Cardiac muscle cell (in vitro differentiated cells and primary cell): ENCODE measurements around the gene ZNF469. TPM values are rescaled to one million over a fixed set of nuclear protein-coding genes. Genes with fewer than 3 reads are reported as not detected.

Experiments
- DNase-seq, 2 donors: peaks; one replicate each; pipeline versions ENCODE4 v3.0.0 to v3.0.0-alpha.2; 2010 to 2017; ENCODE audit warnings: low read depth in 1 of 2, low spot score in 1 of 2
- H3K27ac ChIP-seq: fragments of 200-600 bp; sonication (generic); 2 replicates; pipeline ENCODE4 v1.5.1; 2016
- H3K27me3 ChIP-seq: fragments of 200-600 bp; sonication (generic); 2 replicates; pipeline ENCODE4 v1.6.0; 2016; ENCODE audit warnings: control low read depth
- H3K36me3 ChIP-seq: fragments of 200-600 bp; sonication (generic); 2 replicates; pipeline ENCODE4 v1.5.1; 2016; ENCODE audit warnings: control low read depth
- H3K4me1 ChIP-seq: fragments of 200-600 bp; sonication (generic); 2 replicates; pipeline ENCODE4 v1.8.1; 2017; ENCODE audit warnings: low read depth, mild to moderate bottlenecking, mixed run types
- H3K4me3 ChIP-seq: fragments of 200-600 bp; sonication (generic); 2 replicates; pipeline ENCODE4 v1.5.1; 2016; ENCODE audit warnings: mild to moderate bottlenecking
- H3K9me3 ChIP-seq: fragments of 200-600 bp; sonication (generic); 2 replicates; pipeline ENCODE4 v1.5.1; 2017; ENCODE audit warnings: low read depth, mild to moderate bottlenecking, control low read depth
- polyA plus RNA-seq: library from polyadenylated mRNA; unstranded; fragments of >200 nt; fragmentation: Nextera tagmentation; extraction: Ambion mirVana; gene quantifications from 2 replicates; pipeline ENCODE4 v1.2.1, GENCODE V29; 2016
- total RNA-seq: library from RNA; depleted of rRNA; stranded (reverse); fragments of >200 nt; gene quantifications from 2 replicates; pipeline ENCODE4 v1.2.3, GENCODE V29; 2016
- TF ChIP-seq, protein P1 (sequence below): IDR thresholded peaks from 2 replicates; pipeline ENCODE4 v1.5.1; 2012; ENCODE audit warnings: low read depth, mild to moderate bottlenecking, low read length

ZNF469 gene
- total and polyA plus RNA-seq, 2 experiments from 2014 or later: 0.09 to 0.24 TPM

DNA sequence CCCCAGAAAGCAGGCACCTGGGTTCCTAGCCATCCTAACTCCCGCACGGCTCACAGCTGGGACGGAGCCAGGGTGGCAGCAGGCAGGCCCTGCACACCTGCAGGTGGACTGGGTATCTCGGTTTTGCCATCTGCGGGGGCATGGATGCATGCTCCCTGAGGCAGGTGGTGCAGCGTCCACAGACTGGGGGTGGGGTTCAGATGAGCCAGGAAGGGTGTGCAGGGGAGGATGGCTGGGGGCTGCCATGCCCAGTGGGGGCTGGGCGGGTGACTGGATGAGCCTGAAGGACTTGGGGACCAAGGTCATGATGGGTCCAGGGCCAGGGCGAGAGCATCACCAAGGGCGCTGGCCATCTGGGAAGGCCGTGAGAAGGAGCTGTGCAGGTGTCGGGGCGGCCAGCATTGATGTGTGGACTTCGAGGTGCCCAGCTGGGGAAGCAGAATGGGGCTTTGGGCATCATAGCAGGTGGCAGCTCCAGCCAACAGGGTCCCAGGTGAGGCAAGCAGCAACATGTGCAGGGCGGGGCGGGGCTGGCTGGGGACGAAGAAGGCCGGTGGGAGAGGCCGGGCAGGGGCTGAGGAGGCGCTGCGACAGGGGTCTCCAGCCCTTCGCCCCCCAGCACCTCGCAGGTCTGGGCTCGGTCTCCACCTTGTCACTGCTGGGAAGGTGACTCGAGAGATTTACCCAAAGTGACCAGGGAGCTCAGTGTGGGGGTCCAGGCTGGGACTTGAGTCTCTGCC is 41.0 kb upstream of the ZNF469 start:
- Histone ChIP-seq H3K9me3 (no peaks in the 10 kb centered on the region), H3K4me3 (no peak overlapping the region), H3K27ac (no peak overlapping the region), H3K27me3 (no peaks in the 10 kb centered on the region), H3K4me1 (no peaks in the 10 kb centered on the region), H3K36me3 (no peaks in the 10 kb centered on the region)
- no peak for DNase-seq
- TF ChIP-seq, protein P1, sequence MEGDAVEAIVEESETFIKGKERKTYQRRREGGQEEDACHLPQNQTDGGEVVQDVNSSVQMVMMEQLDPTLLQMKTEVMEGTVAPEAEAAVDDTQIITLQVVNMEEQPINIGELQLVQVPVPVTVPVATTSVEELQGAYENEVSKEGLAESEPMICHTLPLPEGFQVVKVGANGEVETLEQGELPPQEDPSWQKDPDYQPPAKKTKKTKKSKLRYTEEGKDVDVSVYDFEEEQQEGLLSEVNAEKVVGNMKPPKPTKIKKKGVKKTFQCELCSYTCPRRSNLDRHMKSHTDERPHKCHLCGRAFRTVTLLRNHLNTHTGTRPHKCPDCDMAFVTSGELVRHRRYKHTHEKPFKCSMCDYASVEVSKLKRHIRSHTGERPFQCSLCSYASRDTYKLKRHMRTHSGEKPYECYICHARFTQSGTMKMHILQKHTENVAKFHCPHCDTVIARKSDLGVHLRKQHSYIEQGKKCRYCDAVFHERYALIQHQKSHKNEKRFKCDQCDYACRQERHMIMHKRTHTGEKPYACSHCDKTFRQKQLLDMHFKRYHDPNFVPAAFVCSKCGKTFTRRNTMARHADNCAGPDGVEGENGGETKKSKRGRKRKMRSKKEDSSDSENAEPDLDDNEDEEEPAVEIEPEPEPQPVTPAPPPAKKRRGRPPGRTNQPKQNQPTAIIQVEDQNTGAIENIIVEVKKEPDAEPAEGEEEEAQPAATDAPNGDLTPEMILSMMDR: no peak

DNA sequence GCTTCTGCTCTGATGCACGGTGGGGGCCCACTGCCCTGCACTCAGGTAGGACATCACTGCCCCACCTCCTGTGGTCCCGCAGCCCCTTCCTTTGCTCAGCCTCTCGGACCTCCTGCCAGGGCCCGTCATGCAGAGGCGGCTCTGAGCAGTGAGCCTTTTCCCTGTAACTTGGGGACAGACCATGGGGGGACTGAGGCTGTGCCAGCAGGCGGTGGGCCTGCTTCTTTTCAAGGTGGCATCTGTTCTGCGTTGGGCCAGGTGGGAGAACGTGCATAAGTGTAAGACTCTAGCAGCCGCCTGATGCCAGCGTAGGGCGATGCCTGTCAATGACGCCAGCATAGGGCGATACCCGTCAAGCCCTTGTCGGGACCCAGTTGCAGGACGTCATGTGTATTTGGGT is 40.3 kb upstream of the ZNF469 start:
- Histone ChIP-seq H3K27me3 (no peaks in the 10 kb centered on the region), H3K4me3 (no peak overlapping the region), H3K4me1 (no peaks in the 10 kb centered on the region), H3K36me3 (no peaks in the 10 kb centered on the region), H3K9me3 (no peaks in the 10 kb centered on the region), H3K27ac (no peak overlapping the region)
- DNase-seq: no peak
- TF ChIP-seq, protein P1: no peak

DNA sequence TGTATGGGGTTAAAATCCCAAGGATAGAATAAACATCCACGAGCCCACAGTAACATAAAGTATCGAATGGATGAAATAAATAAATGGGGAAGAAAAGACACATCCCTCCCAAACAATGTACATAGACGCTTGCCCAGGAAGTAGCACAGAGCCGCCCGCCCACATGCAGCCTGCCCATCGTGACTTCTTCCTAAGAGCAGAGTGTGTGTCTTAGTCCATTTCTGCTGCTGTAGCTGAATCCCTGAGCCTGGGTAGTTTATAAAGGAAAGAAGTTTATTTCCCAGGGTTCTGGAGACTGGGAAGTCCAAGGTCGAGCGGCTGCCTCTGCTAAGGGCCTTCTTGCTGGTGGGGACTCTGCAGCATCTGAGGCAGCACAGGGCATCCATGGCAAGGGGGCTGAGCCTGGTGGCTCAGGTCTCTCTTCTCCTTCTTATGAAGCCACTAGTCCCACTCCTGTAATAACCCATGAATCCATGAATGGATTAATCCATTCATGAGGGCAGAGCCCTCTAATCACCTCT is 39.4 kb upstream of the ZNF469 start:
- Histone ChIP-seq H3K4me1 (no peaks in the 10 kb centered on the region), H3K27me3 (no peaks in the 10 kb centered on the region), H3K27ac (no peak overlapping the region), H3K9me3 (no peaks in the 10 kb centered on the region), H3K36me3 (no peaks in the 10 kb centered on the region), H3K4me3 (no peak overlapping the region)
- TF ChIP-seq, protein P1: no peak
- no peak for DNase-seq

DNA sequence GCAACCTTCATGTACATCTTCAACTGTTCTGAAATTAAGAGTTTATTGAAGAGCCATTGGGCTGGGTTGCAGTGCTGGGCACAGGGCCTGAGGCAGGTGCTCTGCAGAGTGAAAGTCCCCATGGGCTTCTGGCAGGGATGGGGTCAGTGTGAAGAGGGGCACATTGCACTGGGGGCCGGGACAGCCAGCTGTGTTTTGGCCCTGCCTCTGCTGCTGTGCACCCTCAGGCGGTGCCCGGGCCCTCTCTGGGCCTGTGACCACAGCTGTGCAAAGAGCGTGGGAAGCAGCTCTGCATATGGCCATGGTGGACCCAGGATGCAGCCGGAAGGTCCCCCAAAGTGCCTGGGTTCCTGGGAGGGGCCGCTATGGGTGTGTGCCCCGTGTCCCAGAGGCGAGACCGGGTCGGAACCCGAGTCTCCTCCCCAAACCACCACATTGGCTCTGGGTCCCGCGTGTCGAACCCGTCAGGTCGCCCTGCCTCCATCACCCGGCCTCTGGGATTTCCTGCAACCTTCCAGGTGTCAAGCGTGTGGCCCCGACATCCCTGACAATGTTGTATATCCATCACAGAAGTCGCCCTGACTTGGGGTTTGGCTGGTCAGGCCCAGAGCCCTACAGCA is 38.2 kb upstream of the ZNF469 start:
- TF ChIP-seq, protein P1: no peak
- no peaks in the 10 kb centered on the region for H3K27me3 ChIP-seq
- no peaks in the 10 kb centered on the region for H3K9me3 ChIP-seq
- no peak for DNase-seq
- H3K36me3 ChIP-seq: no peaks in the 10 kb centered on the region
- H3K4me1 ChIP-seq: no peaks in the 10 kb centered on the region
- H3K27ac ChIP-seq: no peak overlapping the region
- no peak overlapping the region for H3K4me3 ChIP-seq

DNA sequence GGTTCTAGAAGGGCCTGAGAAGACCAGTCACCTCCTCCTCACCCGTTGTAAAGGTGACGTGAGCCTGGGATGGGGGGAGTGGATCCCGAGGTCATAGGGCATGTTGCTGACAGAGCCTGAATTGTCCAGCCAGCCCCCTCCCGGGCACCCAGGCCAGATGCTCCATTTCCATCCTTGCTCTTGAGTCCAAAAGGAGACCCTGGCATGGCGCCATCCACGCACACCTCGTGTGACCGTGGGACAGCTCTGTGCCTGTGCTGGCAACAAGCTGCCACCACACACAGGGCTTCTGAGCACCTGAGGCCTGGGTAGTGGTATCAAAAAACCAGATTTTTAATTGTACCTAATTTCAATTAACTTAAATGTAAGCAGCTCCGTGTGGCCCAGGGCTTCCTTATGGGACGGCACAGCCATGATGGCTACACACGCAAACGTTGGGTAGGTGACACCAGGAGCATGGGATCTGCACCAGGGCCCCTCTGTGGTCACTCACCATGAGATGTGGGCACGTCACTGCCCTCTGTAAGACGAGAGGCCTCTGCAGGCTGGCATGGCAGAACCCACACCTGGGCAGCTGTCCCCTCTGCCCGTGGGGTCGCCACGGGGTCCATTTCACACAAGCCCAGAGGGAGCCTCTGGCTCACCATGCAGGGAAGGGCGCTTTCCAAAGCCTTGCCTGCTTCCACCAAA is 37.6 kb upstream of the ZNF469 start:
- H3K9me3 ChIP-seq: no peaks in the 10 kb centered on the region
- no peaks in the 10 kb centered on the region for H3K4me1 ChIP-seq
- H3K36me3 ChIP-seq: no peaks in the 10 kb centered on the region
- H3K27ac ChIP-seq: no peak overlapping the region
- DNase-seq: no peak
- no peak overlapping the region for H3K4me3 ChIP-seq
- TF ChIP-seq, protein P1: no peak
- H3K27me3 ChIP-seq: no peaks in the 10 kb centered on the region
